PC-3 (cell line): Measurements from ENCODE around the gene CD8A.

ENCODE experiments used
- EZH2 ChIP-seq: fragments of 300-600 bp; sonication (generic); IDR thresholded peaks from one replicate; pipeline ENCODE4 v1.6.1; 2017; ENCODE audit warnings: antibody characterized with exemption, mild to moderate bottlenecking, low read length; ENCODE audit not compliant: unreplicated experiment
- EZH2phosphoT487 ChIP-seq: fragments of 300-600 bp; sonication (generic); IDR thresholded peaks from 2 replicates; pipeline ENCODE4 v1.6.1; 2018; ENCODE audit warnings: mild to moderate bottlenecking, antibody characterized with exemption, low read length, borderline replicate concordance
- TF ChIP-seq, protein P1 (sequence below): fragments of 300-600 bp; sonication (generic); conservative IDR thresholded peaks from 2 replicates; pipeline ENCODE4 v1.5.1; 2017; ENCODE audit warnings: antibody characterized with exemption, low read depth, mild to moderate bottlenecking, low read length

DNA sequence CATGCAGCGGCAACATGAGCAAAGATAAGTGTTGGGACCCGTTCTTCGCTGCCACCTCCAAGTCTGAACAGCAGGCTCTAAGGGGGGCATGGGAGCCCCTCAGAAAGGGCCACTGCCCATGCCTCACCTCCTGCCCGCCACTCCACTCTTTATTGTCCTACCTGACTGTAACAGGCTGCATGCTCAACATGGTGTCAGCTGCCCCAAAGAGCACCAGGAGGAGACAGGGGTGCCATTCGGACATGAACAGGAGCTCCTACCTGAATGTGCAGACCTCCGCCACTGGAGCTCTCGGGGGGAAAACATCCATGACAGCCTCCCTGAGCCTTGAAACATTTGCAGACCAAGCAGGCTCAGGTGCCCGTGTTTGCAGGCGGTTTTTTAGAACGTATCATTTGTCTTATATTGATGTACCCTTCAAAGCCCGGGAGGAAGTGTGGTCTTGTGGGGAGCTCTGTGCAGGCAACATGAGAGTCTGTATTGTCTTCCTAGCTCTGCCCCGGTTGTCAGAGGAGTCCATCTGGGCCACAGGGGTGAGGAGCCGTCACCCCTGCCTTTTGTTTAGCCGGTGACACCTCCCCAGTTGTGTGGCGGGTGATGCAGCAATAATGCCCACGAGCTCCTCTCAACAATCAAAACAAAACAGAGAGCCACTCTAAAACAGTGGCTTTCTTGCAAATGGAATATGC, 35.1 kb upstream of the CD8A start:
- TF ChIP-seq, protein P1, sequence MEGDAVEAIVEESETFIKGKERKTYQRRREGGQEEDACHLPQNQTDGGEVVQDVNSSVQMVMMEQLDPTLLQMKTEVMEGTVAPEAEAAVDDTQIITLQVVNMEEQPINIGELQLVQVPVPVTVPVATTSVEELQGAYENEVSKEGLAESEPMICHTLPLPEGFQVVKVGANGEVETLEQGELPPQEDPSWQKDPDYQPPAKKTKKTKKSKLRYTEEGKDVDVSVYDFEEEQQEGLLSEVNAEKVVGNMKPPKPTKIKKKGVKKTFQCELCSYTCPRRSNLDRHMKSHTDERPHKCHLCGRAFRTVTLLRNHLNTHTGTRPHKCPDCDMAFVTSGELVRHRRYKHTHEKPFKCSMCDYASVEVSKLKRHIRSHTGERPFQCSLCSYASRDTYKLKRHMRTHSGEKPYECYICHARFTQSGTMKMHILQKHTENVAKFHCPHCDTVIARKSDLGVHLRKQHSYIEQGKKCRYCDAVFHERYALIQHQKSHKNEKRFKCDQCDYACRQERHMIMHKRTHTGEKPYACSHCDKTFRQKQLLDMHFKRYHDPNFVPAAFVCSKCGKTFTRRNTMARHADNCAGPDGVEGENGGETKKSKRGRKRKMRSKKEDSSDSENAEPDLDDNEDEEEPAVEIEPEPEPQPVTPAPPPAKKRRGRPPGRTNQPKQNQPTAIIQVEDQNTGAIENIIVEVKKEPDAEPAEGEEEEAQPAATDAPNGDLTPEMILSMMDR, result no peak
- TF ChIP-seq EZH2 (no peak), EZH2phosphoT487 (no peak)
